Body of pancreas (tissue), 4 donors: Measurements from ENCODE around the gene IQCF2.

ENCODE experiments used
- CTCF ChIP-seq, 7 experiments: fragments of 450-650 bp in 4 of 7; fragments of 200-600 bp in 3 of 7; sonication (generic) in 3 of 7; IDR thresholded peaks; one replicate each; pipeline ENCODE4 v1.5.1; 2016 to 2019; ENCODE audit warnings: antibody characterized with exemption in 7 of 7
- POLR2A ChIP-seq, 3 donors: fragments of 450-650 bp; IDR thresholded peaks; one replicate each; pipeline ENCODE4 v1.6.1; 2016; ENCODE audit warnings: antibody characterized with exemption in 3 of 3, mild to moderate bottlenecking in 2 of 3

GRCh38 chr3:51862886-51863285 lies 1.5 kb downstream of the IQCF2 start:
- no peak for TF ChIP-seq CTCF (IDR thresholded peaks at IDR 0.05)
- no peak for TF ChIP-seq POLR2A (IDR thresholded peaks at IDR 0.05)
